ENCODE measurements around the gene CHCHD3.

Gene CHCHD3

DNA sequence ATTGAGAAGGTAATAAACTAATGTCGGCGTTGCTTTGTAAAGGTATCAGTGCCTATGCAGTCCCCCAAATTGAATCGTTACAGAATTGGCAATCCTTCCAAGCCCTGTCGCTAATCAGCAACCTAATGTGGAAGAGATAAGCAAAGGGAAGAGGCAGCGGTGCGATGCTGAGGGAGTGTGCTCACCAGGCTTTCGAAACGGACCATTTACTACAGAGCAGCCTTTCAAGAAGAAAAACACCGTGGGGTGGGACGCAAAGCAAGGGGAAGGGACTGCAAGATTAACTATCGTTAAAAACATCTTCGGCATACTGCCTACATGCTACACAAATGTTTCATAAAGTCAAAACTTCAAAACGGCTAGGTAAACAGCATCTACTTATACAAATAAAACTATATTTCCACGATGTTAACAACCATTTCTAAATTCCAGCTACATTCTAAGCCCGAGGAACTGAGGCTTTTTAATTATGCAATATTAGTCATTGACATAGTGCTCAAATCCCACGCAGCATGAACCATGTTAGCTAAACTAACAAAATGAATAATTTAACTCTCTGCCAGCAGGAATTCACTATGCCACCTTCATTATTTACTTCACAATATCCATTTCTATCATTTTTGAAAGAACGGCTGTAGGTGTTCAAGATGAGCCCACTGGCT lies 85.2 kb downstream of the CHCHD3 start:
- ATAC-seq: no peak
- TF ChIP-seq, protein P1, sequence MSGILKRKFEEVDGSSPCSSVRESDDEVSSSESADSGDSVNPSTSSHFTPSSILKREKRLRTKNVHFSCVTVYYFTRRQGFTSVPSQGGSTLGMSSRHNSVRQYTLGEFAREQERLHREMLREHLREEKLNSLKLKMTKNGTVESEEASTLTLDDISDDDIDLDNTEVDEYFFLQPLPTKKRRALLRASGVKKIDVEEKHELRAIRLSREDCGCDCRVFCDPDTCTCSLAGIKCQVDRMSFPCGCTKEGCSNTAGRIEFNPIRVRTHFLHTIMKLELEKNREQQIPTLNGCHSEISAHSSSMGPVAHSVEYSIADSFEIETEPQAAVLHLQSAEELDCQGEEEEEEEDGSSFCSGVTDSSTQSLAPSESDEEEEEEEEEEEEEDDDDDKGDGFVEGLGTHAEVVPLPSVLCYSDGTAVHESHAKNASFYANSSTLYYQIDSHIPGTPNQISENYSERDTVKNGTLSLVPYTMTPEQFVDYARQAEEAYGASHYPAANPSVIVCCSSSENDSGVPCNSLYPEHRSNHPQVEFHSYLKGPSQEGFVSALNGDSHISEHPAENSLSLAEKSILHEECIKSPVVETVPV (CRISPR knock-in tag; IDR thresholded peaks at IDR 0.05): no peak
- TF ChIP-seq, protein P2, sequence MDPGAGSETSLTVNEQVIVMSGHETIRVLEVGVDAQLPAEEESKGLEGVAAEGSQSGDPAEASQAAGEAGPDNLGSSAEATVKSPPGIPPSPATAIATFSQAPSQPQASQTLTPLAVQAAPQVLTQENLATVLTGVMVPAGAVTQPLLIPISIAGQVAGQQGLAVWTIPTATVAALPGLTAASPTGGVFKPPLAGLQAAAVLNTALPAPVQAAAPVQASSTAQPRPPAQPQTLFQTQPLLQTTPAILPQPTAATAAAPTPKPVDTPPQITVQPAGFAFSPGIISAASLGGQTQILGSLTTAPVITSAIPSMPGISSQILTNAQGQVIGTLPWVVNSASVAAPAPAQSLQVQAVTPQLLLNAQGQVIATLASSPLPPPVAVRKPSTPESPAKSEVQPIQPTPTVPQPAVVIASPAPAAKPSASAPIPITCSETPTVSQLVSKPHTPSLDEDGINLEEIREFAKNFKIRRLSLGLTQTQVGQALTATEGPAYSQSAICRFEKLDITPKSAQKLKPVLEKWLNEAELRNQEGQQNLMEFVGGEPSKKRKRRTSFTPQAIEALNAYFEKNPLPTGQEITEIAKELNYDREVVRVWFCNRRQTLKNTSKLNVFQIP (CRISPR knock-in tag; IDR thresholded peaks at IDR 0.05; ENCODE audit: borderline replicate concordance, low read depth): no peak
- no peak for TF ChIP-seq SNAI2 (CRISPR knock-in tag; IDR thresholded peaks at IDR 0.05)
- TF ChIP-seq TOX (CRISPR knock-in tag; IDR thresholded peaks at IDR 0.05; ENCODE audit: borderline replicate concordance): no peak
- TF ChIP-seq, protein P3, sequence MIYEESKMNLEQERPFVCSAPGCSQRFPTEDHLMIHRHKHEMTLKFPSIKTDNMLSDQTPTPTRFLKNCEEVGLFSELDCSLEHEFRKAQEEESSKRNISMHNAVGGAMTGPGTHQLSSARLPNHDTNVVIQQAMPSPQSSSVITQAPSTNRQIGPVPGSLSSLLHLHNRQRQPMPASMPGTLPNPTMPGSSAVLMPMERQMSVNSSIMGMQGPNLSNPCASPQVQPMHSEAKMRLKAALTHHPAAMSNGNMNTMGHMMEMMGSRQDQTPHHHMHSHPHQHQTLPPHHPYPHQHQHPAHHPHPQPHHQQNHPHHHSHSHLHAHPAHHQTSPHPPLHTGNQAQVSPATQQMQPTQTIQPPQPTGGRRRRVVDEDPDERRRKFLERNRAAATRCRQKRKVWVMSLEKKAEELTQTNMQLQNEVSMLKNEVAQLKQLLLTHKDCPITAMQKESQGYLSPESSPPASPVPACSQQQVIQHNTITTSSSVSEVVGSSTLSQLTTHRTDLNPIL (CRISPR knock-in tag; IDR thresholded peaks at IDR 0.05; ENCODE audit: low read depth): no peak
- no peak for TF ChIP-seq RARB (CRISPR knock-in tag; IDR thresholded peaks at IDR 0.05)
- TF ChIP-seq OSR1 (CRISPR knock-in tag; IDR thresholded peaks at IDR 0.05): no peak
- no peak for TF ChIP-seq ARNTL (CRISPR knock-in tag; IDR thresholded peaks at IDR 0.05; ENCODE audit: borderline replicate concordance, low read depth)
- no peak for TF ChIP-seq ZNF8 (CRISPR knock-in tag; IDR thresholded peaks at IDR 0.05)

DNA sequence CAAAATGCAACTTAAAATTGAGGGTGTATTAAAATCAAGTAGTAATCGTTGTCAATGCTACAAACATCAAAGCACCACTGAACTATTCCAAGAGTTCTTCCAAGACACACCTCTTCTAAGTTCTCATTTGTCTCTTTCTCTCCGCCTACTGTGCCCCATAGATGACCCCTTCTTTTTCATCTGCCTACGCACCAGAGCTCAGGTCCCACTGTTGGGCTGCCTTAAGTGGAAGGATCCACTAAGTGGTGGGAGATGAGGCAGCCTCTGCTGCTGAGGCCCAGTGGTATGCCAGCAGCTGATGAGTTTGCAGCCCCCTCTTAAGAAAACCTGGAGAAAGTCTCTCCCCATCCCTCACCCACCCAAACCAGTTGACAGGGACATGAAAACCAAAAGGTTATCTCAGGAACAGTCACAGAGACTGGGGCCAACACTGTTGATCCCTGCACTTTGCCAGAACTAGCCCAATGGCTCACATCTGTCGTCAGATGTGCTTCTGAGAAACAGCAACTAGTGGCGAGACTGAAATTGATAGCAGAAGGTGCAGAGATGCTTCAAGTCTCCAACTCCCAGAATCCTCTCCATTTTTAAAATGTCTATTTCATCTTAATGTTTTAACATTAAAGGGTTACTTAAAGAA lies 88.4 kb downstream of the CHCHD3 start:
- no peak for ATAC-seq
- no peak for TF ChIP-seq RARB (CRISPR knock-in tag; IDR thresholded peaks at IDR 0.05)

DNA sequence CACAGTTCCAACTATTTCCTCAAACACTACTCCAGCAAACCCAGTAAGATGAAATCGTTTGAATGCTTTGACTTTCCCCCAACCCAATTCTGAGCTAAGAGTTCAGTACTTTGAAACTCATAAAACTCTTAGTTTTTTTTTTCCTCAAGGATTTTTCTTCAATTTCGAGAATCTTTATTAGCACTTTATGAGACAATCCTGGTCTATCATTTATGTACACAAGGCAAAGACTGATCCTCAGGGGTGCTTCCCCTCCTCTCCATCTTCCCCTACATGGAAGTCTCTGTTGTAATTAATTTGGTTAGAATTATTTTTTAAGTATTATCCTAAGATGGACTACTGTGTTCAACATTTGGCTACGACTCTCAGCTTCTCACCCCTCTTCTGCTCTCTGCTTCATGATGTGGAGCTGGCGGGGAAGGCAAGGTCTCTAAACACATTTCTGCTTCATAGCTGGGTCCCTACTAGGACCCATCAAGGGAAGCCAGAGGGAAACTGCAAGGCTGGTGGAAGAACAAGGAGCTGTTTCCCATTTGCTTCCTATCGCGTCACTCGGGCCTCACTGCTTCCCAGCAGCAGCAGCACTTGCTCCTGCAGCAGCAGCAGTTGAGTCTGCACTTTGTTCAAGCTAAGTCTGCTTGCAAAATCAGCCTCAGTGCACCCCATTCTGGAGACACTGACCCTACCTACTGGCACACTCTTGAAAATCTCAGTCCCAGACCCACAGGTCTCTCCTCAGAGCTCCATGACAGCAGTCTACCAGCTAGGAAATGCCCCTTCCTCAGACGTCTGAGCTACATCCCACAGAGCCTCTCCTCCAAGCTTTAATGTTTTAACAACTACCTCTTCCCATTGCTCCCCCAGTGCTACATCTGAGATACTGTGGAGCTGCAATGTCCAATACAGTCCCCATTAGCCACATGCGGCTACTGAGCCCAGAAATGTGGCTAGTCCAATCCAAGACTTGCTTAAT lies 90.0 kb downstream of the CHCHD3 start:
- ATAC-seq: no peak; the same call in 2 of the 3 replicates
- no peak for TF ChIP-seq ZFP30 (CRISPR knock-in tag; IDR thresholded peaks at IDR 0.05)
- no peak for TF ChIP-seq TCF4 (CRISPR knock-in tag; IDR thresholded peaks at IDR 0.05; ENCODE audit: borderline replicate concordance)
- TF ChIP-seq ZNF8 (CRISPR knock-in tag; IDR thresholded peaks at IDR 0.05): no peak
- no peak for TF ChIP-seq ZFP3 (CRISPR knock-in tag; IDR thresholded peaks at IDR 0.05)
- no peak for TF ChIP-seq ISL1 (CRISPR knock-in tag; IDR thresholded peaks at IDR 0.05)
- TF ChIP-seq, protein P2 (CRISPR knock-in tag; IDR thresholded peaks at IDR 0.05; ENCODE audit: borderline replicate concordance, low read depth): no peak
- no peak for TF ChIP-seq ZC3H10 (CRISPR knock-in tag; IDR thresholded peaks at IDR 0.05)
- TF ChIP-seq, protein P4, sequence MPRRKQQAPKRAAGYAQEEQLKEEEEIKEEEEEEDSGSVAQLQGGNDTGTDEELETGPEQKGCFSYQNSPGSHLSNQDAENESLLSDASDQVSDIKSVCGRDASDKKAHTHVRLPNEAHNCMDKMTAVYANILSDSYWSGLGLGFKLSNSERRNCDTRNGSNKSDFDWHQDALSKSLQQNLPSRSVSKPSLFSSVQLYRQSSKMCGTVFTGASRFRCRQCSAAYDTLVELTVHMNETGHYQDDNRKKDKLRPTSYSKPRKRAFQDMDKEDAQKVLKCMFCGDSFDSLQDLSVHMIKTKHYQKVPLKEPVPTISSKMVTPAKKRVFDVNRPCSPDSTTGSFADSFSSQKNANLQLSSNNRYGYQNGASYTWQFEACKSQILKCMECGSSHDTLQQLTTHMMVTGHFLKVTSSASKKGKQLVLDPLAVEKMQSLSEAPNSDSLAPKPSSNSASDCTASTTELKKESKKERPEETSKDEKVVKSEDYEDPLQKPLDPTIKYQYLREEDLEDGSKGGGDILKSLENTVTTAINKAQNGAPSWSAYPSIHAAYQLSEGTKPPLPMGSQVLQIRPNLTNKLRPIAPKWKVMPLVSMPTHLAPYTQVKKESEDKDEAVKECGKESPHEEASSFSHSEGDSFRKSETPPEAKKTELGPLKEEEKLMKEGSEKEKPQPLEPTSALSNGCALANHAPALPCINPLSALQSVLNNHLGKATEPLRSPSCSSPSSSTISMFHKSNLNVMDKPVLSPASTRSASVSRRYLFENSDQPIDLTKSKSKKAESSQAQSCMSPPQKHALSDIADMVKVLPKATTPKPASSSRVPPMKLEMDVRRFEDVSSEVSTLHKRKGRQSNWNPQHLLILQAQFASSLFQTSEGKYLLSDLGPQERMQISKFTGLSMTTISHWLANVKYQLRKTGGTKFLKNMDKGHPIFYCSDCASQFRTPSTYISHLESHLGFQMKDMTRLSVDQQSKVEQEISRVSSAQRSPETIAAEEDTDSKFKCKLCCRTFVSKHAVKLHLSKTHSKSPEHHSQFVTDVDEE (CRISPR knock-in tag; IDR thresholded peaks at IDR 0.05): no peak
- TF ChIP-seq ZNF565 (CRISPR knock-in tag; conservative IDR thresholded peaks at IDR 0.05; ENCODE audit: low read depth): no peak
- no peak for TF ChIP-seq OSR1 (CRISPR knock-in tag; IDR thresholded peaks at IDR 0.05)
- TF ChIP-seq ZNF70 (CRISPR knock-in tag; IDR thresholded peaks at IDR 0.05): no peak
- no peak for TF ChIP-seq BACH2 (CRISPR knock-in tag; IDR thresholded peaks at IDR 0.05; ENCODE audit: borderline replicate concordance)
- TF ChIP-seq CSDC2 (CRISPR knock-in tag; IDR thresholded peaks at IDR 0.05): no peak
- no peak for TF ChIP-seq PPARA (CRISPR knock-in tag; IDR thresholded peaks at IDR 0.05; ENCODE audit: borderline replicate concordance)
- TF ChIP-seq TOX (CRISPR knock-in tag; IDR thresholded peaks at IDR 0.05; ENCODE audit: borderline replicate concordance): no peak

All from SK-N-SH treated with all-trans-retinoic acid at 6 μM for 48 hours (cell line).